GM12891 (cell line): Measurements from ENCODE around the gene COL4A2.

ENCODE experiments used
- DNase-seq: peaks from one replicate; pipeline ENCODE4 v3.0.0; 2011; ENCODE audit warnings: low spot score; ENCODE audit not compliant: insufficient read length
- FAIRE-seq: peaks from 2 replicates; lab custom pipeline; 2011; peaks lifted over from hg19 to GRCh38; lab: Jason Lieb, UNC
- PAX5 ChIP-seq: IDR thresholded peaks from 2 replicates; pipeline ENCODE4 v1.6.1; 2011; ENCODE audit warnings: low read length, moderate library complexity, mild to moderate bottlenecking; ENCODE audit not compliant: insufficient read depth, severe bottlenecking
- POLR2A ChIP-seq: IDR thresholded peaks from 2 replicates; pipeline ENCODE4 v1.6.1; 2011; ENCODE audit warnings: low read depth, low read length, control low read depth
- POLR2AphosphoS5 ChIP-seq: IDR thresholded peaks from 2 replicates; pipeline ENCODE4 v1.6.1; 2011; ENCODE audit warnings: low read depth, low read length, control low read depth
- POU2F2 ChIP-seq: IDR thresholded peaks from 2 replicates; pipeline ENCODE4 v1.6.1; 2011; ENCODE audit warnings: low read depth, mild to moderate bottlenecking, control low read depth, low read length, moderate library complexity
- SPI1 ChIP-seq: IDR thresholded peaks from 2 replicates; pipeline ENCODE4 v1.6.1; 2011; ENCODE audit warnings: low read depth, low read length, control low read depth
- TAF1 ChIP-seq: IDR thresholded peaks from 2 replicates; pipeline ENCODE4 v1.6.1; 2011; ENCODE audit warnings: low read depth, low read length, control low read depth

The COL4A2 gene

GRCh38 chr13:110548891-110549794 is 242.1 kb downstream of the COL4A2 start:
- DNase-seq = no peak
- no peak for FAIRE-seq
- TF ChIP-seq POLR2A (no peak), POLR2AphosphoS5 (no peak), POU2F2 (no peak), SPI1 (no peak), TAF1 (no peak), PAX5 (no peak)

DNA sequence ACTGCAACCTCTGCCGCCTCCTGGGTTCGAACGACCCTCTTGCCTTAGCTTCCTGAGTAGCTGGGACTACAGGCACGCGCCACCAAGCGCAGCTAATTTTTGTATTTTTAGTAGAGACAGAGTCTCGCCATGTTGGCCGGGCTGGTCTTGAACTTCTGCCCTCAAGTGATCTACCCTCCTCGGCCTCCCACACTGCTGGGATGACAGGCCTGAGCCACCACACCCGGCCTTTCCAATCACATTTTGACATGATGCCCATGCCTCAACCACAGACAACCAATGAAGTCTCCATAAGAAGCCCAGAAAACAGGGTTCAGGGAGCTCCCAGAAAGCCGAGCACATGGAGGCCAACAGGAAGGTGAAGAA is 242.7 kb downstream of the COL4A2 start:
- no peak for FAIRE-seq
- no peak for TF ChIP-seq TAF1
- TF ChIP-seq POU2F2 = no peak
- TF ChIP-seq SPI1 = no peak
- no peak for TF ChIP-seq PAX5
- no peak for TF ChIP-seq POLR2AphosphoS5
- no peak for TF ChIP-seq POLR2A

DNA sequence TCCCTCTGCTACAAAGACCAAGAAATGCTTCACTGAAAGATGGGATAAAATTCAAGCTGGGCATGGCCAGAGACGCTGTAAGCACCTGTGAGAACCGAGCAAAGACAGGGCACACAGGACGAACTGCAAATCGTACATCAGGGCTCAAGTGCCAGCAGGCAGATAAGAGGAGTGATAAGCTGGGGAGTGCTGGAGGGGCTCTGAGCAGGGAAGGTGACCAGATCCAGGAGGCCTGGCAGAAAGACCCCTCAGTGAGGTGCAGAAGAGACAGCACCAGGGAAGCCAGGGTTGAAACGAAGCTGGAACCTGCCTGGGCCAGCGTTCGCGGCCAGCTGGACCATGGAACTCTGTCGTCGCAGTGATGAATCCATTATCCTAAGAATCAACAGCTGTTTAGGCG is 244.2 kb downstream of the COL4A2 start:
- TF ChIP-seq POLR2A = no peak
- TF ChIP-seq SPI1 = no peak
- no peak for FAIRE-seq
- no peak for DNase-seq

More for the DNA sequence above, 242.7 kb downstream of the COL4A2 start:
- DNase-seq = no peak

- no peak for TF ChIP-seq SPI1
- FAIRE-seq = no peak
These were observed 245.7 kb downstream of the COL4A2 start for GRCh38 chr13:110552767-110553166.

GRCh38 chr13:110553417-110553816 is 246.3 kb downstream of the COL4A2 start:
- FAIRE-seq (no peak), DNase-seq (no peak)
- TF ChIP-seq POU2F2 (no peak), PAX5 (no peak), POLR2A (no peak)

More at GRCh38 chr13:110552767-110553166, 245.7 kb downstream of the COL4A2 start:
- DNase-seq = no peak

- DNase-seq (no peak), FAIRE-seq (no peak)
- TF ChIP-seq POLR2A (no peak), PAX5 (no peak), POU2F2 (no peak), POLR2AphosphoS5 (no peak), TAF1 (no peak), SPI1 (no peak)
These were observed 247.2 kb downstream of the COL4A2 start for GRCh38 chr13:110554227-110554836.

- TF ChIP-seq POU2F2 (no peak), PAX5 (no peak), POLR2A (no peak), POLR2AphosphoS5 (no peak), SPI1 (no peak), TAF1 (no peak)
- no peak for DNase-seq
- FAIRE-seq = no peak
These were observed 247.9 kb downstream of the COL4A2 start for GRCh38 chr13:110554946-110555345.

- FAIRE-seq (peak; percentile 56), DNase-seq (no peak)
- no peak for TF ChIP-seq PAX5
- no peak for TF ChIP-seq TAF1
- no peak for TF ChIP-seq POLR2AphosphoS5
- peak; percentile 57 for TF ChIP-seq SPI1
These were observed 248.6 kb downstream of the COL4A2 start for GRCh38 chr13:110555601-110556223.

- FAIRE-seq (no peak), DNase-seq (no peak)
- no peak for TF ChIP-seq POLR2AphosphoS5
- no peak for TF ChIP-seq PAX5
- no peak for TF ChIP-seq POLR2A
- TF ChIP-seq SPI1 = no peak
- TF ChIP-seq POU2F2 = no peak
- TF ChIP-seq TAF1 = no peak
These were observed 249.1 kb downstream of the COL4A2 start for GRCh38 chr13:110556224-110556606.

DNA sequence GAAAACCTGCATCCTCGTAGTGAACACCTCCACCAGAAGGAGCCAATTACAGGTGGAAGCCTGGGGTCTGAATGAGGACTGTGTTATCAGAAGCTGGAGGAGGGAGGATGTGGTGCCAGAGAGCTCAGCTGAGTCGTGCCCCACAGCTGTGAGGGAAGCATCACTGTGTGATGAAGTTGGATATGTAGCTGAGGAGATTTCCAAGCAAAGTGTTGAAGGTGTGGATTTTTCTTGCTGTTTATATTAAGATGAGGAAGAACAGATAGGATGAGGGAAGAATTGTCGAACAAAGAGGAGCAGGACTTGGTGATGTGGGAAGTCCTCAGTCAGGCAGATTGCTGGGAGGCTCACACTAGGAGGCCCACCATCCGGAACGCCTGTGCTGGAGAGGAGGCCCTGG is 250.0 kb downstream of the COL4A2 start:
- DNase-seq (no peak), FAIRE-seq (no peak)
- no peak for TF ChIP-seq POLR2AphosphoS5
- no peak for TF ChIP-seq PAX5
- TF ChIP-seq TAF1 = no peak
- no peak for TF ChIP-seq SPI1
- no peak for TF ChIP-seq POU2F2
